Uterus (tissue), 4 donors: ENCODE data around the gene RPL36. TPM values are rescaled to one million over a fixed set of nuclear protein-coding genes. Genes with fewer than 3 reads are reported as not detected.

Source experiments
- DNase-seq, 2 donors: peaks; one replicate each; pipeline ENCODE4 v3.0.0-alpha.2; 2019 to 2020
- H3K27ac ChIP-seq, 2 donors: fragments of 200-600 bp; sonication (generic); 1 replicate in 1 of 2; 2 replicates in 1 of 2; pipeline ENCODE4 v1.5.1; 2016 to 2018
- H3K27me3 ChIP-seq, 2 donors: fragments of 200-600 bp; sonication (generic); one replicate each; pipeline ENCODE4 v1.5.1; 2018 to 2019; ENCODE audit warnings: control low read depth in 1 of 2
- H3K36me3 ChIP-seq, 2 donors: fragments of 200-600 bp; sonication (generic); one replicate each; pipeline ENCODE4 v1.5.1; 2019; ENCODE audit warnings: control low read depth in 1 of 2
- H3K4me1 ChIP-seq, 2 donors: fragments of 200-600 bp; sonication (generic); one replicate each; pipeline ENCODE4 v1.5.1; 2018 to 2019; ENCODE audit warnings: control low read depth in 1 of 2
- H3K4me3 ChIP-seq, 2 donors: fragments of 200-600 bp; sonication (generic); 1 replicate in 1 of 2; 2 replicates in 1 of 2; pipeline ENCODE4 v1.5.1; 2018 to 2019; ENCODE audit warnings: mild to moderate bottlenecking in 1 of 2
- H3K9me3 ChIP-seq, 2 donors: fragments of 200-600 bp; sonication (generic); one replicate each; pipeline ENCODE4 v1.5.1; 2019; ENCODE audit warnings: control low read depth in 1 of 2
- CTCF ChIP-seq, 4 experiments: fragments of 200-600 bp in 2 of 4; fragments of 450-650 bp in 2 of 4; sonication (generic) in 2 of 4; IDR thresholded peaks; one replicate each; pipeline ENCODE4 v1.5.1; 2016 to 2019; ENCODE audit warnings: antibody characterized with exemption in 4 of 4, mild to moderate bottlenecking in 2 of 4, moderate library complexity in 1 of 4
- POLR2A ChIP-seq, 2 donors: fragments of 450-650 bp; IDR thresholded peaks; one replicate each; pipeline ENCODE4 v1.6.1; 2016; ENCODE audit warnings: antibody characterized with exemption in 2 of 2, mild to moderate bottlenecking in 1 of 2, moderate library complexity in 1 of 2
- intact Hi-C: fragments of 100-400 bp; cut with DNase I; formaldehyde crosslinking; loops from one replicate; pipeline ENCODE4 v1.15.1; 2023; ENCODE audit warnings: low total_unique reads
- total RNA-seq, 4 donors: library from RNA; depleted of rRNA in 3 of 4; stranded (reverse); fragments of >200 nt in 3 of 4; gene quantifications; one replicate each; pipeline versions ENCODE4 v1.1.0 to v1.2.4, GENCODE V29; 2014 to 2023
- donor health status: DM: yes; HTN: yes; CAD: no.

Gene RPL36
- total RNA-seq, 4 donors from 2014 or later: 269 to 1,645 (median 565) TPM

GRCh38 chr19:5711025-5711424, 20.9 kb downstream of the RPL36 start:
- Histone ChIP-seq H3K27me3 (no peaks in the 10 kb centered on the region), H3K4me3 (no peak overlapping the region), H3K36me3 (no peaks in the 10 kb centered on the region), H3K27ac (no peak overlapping the region), H3K4me1 (no peaks in the 10 kb centered on the region), H3K9me3 (no peaks in the 10 kb centered on the region)
- TF ChIP-seq CTCF (IDR thresholded peaks at IDR 0.05): no peak
- TF ChIP-seq POLR2A (IDR thresholded peaks at IDR 0.05): no peak
- DNase-seq: no peak
- intact Hi-C loops: no loop called here

GRCh38 chr19:5711713-5712161, 21.6 kb downstream of the RPL36 start:
- H3K36me3 ChIP-seq: no peaks in the 10 kb centered on the region
- no peaks in the 10 kb centered on the region for H3K9me3 ChIP-seq
- no peak overlapping the region for H3K4me3 ChIP-seq
- DNase-seq: no peak
- H3K4me1 ChIP-seq: no peaks in the 10 kb centered on the region
- H3K27me3 ChIP-seq: no peaks in the 10 kb centered on the region
- H3K27ac ChIP-seq: no peak overlapping the region
- TF ChIP-seq CTCF (IDR thresholded peaks at IDR 0.05) (no peak), POLR2A (IDR thresholded peaks at IDR 0.05) (no peak)
- intact Hi-C loops: no loop called here

DNA sequence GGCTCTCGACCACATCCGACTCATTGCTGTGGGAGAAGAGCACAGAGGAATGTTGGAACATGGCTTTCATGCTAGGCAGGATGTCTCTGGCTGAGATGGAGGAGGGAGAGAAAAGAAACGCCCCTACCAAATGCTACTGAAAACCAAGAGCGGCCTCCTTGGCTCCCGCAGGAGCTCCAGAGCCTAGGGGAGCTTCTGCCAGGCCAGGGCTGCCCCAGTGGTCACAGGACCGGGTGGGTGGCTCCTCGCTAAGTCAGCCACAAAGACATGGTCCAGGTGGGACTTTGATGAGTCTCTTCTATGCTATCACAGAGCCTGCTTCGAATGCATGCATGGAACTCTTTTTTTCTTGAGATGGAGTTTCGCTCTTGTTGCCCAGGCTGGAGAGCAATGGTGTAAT, 23.1 kb downstream of the RPL36 start:
- H3K27me3 ChIP-seq: no peaks in the 10 kb centered on the region
- H3K4me1 ChIP-seq: peaks cover 0 to 5% of the 10 kb centered on the region in 2 donors
- no peak overlapping the region for H3K27ac ChIP-seq
- H3K9me3 ChIP-seq: no peaks in the 10 kb centered on the region
- intact Hi-C loops: no loop called here
- H3K36me3 ChIP-seq: no peaks in the 10 kb centered on the region
- TF ChIP-seq POLR2A (IDR thresholded peaks at IDR 0.05): no peak
- no peak for TF ChIP-seq CTCF (IDR thresholded peaks at IDR 0.05)
- no peak overlapping the region for H3K4me3 ChIP-seq
- DNase-seq: no peak

DNA sequence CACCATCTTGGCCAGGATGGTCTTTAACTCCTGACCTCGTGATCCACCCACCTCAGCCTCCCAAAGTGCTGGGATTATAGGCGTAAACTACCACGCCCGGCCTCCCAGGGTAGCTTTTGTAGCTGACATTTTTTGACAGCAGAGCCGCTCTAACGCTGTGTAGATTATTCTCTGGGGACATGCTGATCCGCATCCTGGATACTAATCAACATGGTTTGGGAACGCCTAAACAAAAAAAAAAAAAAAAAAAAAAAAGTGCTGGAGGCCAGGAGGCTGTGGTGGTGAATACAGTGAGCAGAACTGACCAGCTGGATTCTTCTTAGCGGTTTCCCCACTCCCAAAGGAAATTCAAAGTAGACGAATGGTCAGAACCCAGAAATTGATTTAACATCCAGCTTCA, 24.7 kb downstream of the RPL36 start:
- no peaks in the 10 kb centered on the region for H3K27me3 ChIP-seq
- no peaks in the 10 kb centered on the region for H3K36me3 ChIP-seq
- no peak overlapping the region for H3K4me3 ChIP-seq
- no peak overlapping the region for H3K27ac ChIP-seq
- H3K9me3 ChIP-seq: no peaks in the 10 kb centered on the region
- no peak for DNase-seq
- TF ChIP-seq CTCF (IDR thresholded peaks at IDR 0.05) (no peak), POLR2A (IDR thresholded peaks at IDR 0.05) (no peak)
- intact Hi-C loops: no loop called here
- peaks cover 0 to 12% of the 10 kb centered on the region in 2 donors for H3K4me1 ChIP-seq

DNA sequence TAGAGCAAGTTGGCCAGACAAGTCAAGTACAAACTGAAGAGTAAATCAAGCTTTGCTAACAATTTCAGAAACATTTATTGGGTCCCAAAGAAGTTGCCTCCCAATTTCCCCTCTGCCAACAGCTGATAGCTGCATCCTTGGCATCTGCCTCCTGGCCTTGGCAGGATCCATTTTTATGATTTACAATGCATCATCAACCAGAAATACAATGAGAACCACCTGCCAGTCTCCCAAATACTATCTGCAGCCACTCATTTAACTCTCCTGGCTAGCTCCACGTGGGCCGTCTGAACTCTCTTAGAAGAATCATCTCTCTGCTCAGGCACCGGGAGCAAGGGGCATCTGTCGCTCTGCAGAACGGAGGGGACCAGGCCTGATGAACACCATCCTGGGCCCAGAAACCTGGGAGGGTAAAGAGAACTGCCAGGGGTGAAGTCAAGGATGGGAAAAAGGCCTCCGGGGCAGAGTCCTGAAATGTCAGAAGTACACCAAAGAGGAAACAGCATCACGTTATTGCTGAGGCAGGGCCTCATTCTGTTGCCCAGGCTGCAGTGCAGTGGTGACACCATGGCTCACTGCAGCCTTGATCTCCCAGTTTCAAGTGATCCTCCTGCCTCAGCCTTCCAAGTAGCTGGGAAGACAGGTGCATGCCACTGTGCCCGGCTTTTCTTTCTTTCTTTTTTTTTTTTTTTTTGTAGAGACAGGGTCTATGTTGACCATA, 27.3 kb downstream of the RPL36 start:
- Histone ChIP-seq H3K27me3 (no peaks in the 10 kb centered on the region), H3K36me3 (no peaks in the 10 kb centered on the region), H3K4me1 (peaks cover 0 to 12% of the 10 kb centered on the region in 2 donors), H3K9me3 (no peaks in the 10 kb centered on the region), H3K4me3 (no peak overlapping the region), H3K27ac (no peak overlapping the region)
- TF ChIP-seq POLR2A (IDR thresholded peaks at IDR 0.05): no peak
- TF ChIP-seq CTCF (IDR thresholded peaks at IDR 0.05): no peak
- intact Hi-C loops: no loop called here
- DNase-seq: no peak
